Progenitor cell of endocrine pancreas (in vitro differentiated cells): ENCODE data around the gene TIMMDC1. TPM values are rescaled to one million over a fixed set of nuclear protein-coding genes. Genes with fewer than 3 reads are reported as not detected.
A peak's percentile ranks its signal among the peaks of the same experiment; 100 is the strongest.

ENCODE experiments used
- DNase-seq: peaks from one replicate; pipeline ENCODE4 v3.0.0; 2021; ENCODE audit warnings: low spot score; ENCODE audit not compliant: unreplicated experiment
- H3K27ac Mint-ChIP-seq: 2 replicates; pipeline ENCODE4 v1.8.0; 2021; ENCODE audit warnings: mild to moderate bottlenecking, moderate library complexity, mixed read lengths
- H3K27me3 Mint-ChIP-seq: 2 replicates; pipeline ENCODE4 v1.8.0; 2021; ENCODE audit warnings: mixed read lengths
- H3K36me3 Mint-ChIP-seq: 2 replicates; pipeline ENCODE4 v1.8.0; 2022; ENCODE audit warnings: mixed read lengths; ENCODE audit not compliant: insufficient read depth
- H3K4me1 Mint-ChIP-seq: 2 replicates; pipeline ENCODE4 v1.8.0; 2021; ENCODE audit warnings: low read depth, mixed read lengths
- H3K4me3 Mint-ChIP-seq: 2 replicates; pipeline ENCODE4 v1.8.0; 2021; ENCODE audit warnings: low read depth, mild to moderate bottlenecking, moderate library complexity, mixed read lengths
- H3K9me3 Mint-ChIP-seq: 2 replicates; pipeline ENCODE4 v1.8.0; 2021; ENCODE audit warnings: low read depth, mixed read lengths
- total RNA-seq: library from RNA; stranded (reverse); gene quantifications from 2 replicates; pipeline ENCODE4 v1.2.1, GENCODE V29; 2021
- TF ChIP-seq, protein P1 (sequence below): fragments of 200-600 bp; sonication (generic); IDR thresholded peaks from one replicate; pipeline ENCODE4 v1.5.0; 2021; ENCODE audit warnings: antibody characterized with exemption, mild to moderate bottlenecking; ENCODE audit not compliant: unreplicated experiment

The TIMMDC1 gene
- total RNA-seq, 1 donor from 2014 or later = 91.1 TPM

- no peak overlapping the region for H3K4me3 Mint-ChIP-seq
- TF ChIP-seq, protein P1, sequence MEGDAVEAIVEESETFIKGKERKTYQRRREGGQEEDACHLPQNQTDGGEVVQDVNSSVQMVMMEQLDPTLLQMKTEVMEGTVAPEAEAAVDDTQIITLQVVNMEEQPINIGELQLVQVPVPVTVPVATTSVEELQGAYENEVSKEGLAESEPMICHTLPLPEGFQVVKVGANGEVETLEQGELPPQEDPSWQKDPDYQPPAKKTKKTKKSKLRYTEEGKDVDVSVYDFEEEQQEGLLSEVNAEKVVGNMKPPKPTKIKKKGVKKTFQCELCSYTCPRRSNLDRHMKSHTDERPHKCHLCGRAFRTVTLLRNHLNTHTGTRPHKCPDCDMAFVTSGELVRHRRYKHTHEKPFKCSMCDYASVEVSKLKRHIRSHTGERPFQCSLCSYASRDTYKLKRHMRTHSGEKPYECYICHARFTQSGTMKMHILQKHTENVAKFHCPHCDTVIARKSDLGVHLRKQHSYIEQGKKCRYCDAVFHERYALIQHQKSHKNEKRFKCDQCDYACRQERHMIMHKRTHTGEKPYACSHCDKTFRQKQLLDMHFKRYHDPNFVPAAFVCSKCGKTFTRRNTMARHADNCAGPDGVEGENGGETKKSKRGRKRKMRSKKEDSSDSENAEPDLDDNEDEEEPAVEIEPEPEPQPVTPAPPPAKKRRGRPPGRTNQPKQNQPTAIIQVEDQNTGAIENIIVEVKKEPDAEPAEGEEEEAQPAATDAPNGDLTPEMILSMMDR = peak; percentile 14
- peaks cover 26% of the 10 kb centered on the region for H3K36me3 Mint-ChIP-seq
- H3K4me1 Mint-ChIP-seq = peaks cover 3% of the 10 kb centered on the region
- H3K27me3 Mint-ChIP-seq = no peaks in the 10 kb centered on the region
- no peak for DNase-seq
- no peak overlapping the region for H3K27ac Mint-ChIP-seq
- H3K9me3 Mint-ChIP-seq = peaks cover 8% of the 10 kb centered on the region
These were observed 26.8 kb downstream of the TIMMDC1 start for GRCh38 chr3:119524931-119525662.

DNA sequence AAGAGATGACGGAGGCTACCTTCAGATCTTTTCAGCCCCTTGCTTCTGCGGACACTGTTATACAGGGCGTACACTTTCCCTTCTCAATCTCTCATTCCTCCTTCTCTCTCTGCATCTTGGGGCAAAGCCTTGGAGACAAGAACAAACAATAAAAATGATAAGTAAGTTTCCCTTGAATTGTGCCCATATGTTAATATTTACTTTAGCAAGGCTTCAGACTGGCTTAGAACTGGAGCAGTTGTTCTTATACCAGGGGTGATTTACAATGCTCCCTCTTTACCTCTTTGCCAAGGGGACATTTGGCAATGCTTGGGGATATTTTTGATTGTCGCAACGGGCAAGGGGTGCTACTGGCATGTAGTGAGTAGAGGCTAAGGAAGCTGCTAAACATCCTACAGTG lies 29.4 kb downstream of the TIMMDC1 start:
- TF ChIP-seq, protein P1 = no peak
- peaks cover 8% of the 10 kb centered on the region for H3K36me3 Mint-ChIP-seq
- no peaks in the 10 kb centered on the region for H3K27me3 Mint-ChIP-seq
- H3K4me1 Mint-ChIP-seq = peaks cover 3% of the 10 kb centered on the region
- no peak overlapping the region for H3K4me3 Mint-ChIP-seq
- H3K9me3 Mint-ChIP-seq = no peaks in the 10 kb centered on the region
- no peak for DNase-seq
- no peak overlapping the region for H3K27ac Mint-ChIP-seq

DNA sequence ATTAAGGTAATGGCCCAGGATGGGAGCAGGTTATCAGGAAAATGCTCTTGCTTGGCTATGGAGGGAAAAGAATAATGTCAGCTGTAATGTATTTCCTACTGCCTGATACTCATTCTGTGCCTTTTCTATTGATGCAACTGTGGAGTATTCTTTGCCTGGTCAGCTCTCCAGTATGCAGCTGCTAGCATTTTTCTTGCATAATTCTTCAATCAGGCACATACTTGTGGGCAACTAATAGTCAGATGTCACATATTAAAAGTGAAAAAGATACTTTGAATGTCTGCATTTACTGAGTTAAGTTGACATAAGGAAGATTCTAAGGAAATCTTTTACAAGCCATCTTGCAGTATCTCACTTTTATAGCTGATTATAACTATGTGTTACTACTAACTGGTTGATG lies 31.5 kb downstream of the TIMMDC1 start:
- DNase-seq = no peak
- no peaks in the 10 kb centered on the region for H3K27me3 Mint-ChIP-seq
- no peak overlapping the region for H3K4me3 Mint-ChIP-seq
- no peak overlapping the region for H3K27ac Mint-ChIP-seq
- H3K36me3 Mint-ChIP-seq = peaks cover 3% of the 10 kb centered on the region
- peaks cover 3% of the 10 kb centered on the region for H3K4me1 Mint-ChIP-seq
- H3K9me3 Mint-ChIP-seq = no peaks in the 10 kb centered on the region
- TF ChIP-seq, protein P1 = no peak

- H3K27ac Mint-ChIP-seq = no peak overlapping the region
- no peaks in the 10 kb centered on the region for H3K9me3 Mint-ChIP-seq
- TF ChIP-seq, protein P1 = no peak
- peaks cover 3% of the 10 kb centered on the region for H3K4me1 Mint-ChIP-seq
- no peak for DNase-seq
- no peak overlapping the region for H3K4me3 Mint-ChIP-seq
- peaks cover 3% of the 10 kb centered on the region for H3K36me3 Mint-ChIP-seq
- no peaks in the 10 kb centered on the region for H3K27me3 Mint-ChIP-seq
These were observed 32.1 kb downstream of the TIMMDC1 start for GRCh38 chr3:119530456-119530855.

DNA sequence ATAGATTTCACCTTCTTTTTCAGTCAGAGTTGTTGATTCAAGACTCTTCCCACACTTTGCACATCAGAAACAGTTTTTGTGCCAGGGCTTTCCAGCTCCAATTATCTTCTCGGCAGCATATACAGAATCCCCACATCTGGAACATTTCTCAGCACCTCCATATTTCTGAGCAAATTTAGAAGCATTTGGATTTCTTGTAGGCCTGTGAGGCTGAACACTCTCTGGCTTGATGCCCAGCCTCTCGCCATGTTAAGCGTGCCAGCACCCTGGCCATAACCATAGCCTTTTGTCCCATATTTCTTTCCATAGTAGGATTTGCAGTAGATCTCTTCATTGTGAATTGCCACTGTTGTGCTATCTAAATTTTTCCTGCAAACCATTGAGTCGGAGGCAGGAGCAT lies 32.8 kb downstream of the TIMMDC1 start:
- Mint-ChIP-seq H3K4me1 (peaks cover 3% of the 10 kb centered on the region), H3K36me3 (peaks cover 2% of the 10 kb centered on the region), H3K4me3 (no peak overlapping the region), H3K27me3 (no peaks in the 10 kb centered on the region), H3K9me3 (no peaks in the 10 kb centered on the region), H3K27ac (no peak overlapping the region)
- TF ChIP-seq, protein P1 = no peak
- no peak for DNase-seq
